H54 (cell line): ENCODE data around the gene UPK3BL1.
"Not testable (repeated sequence)": the region's sequence is repeated elsewhere in the genome, so short reads cannot be mapped to it uniquely, and the experiment has no call there.

ENCODE experiments used
- DNase-seq: peaks from one replicate; pipeline ENCODE4 v3.0.0; 2011; ENCODE audit warnings: low spot score, mixed read lengths; ENCODE audit not compliant: insufficient read length
- FAIRE-seq: peaks from 3 replicates; lab custom pipeline; 2011; peaks lifted over from hg19 to GRCh38; lab: Jason Lieb, UNC

UPK3BL1 gene

DNA sequence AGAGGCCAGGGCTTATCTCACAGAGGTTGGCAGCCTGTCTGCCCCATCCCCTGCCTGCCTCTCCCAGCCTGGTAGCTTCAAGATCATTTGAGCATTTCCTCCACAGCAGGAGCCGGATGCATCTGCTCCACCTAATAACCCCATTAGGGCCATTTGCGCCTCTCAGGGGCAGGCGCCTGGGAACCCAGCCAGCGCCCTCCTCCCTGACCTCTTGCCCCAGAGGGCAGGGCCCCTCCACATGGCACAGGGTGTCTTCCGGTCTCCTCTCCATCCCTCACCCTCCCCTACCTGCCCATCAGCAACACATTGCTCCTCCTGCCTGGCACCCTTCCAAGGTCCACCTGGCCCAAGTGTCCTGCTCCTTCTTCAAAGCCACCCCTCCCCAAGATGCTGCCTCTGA, 7.2 kb downstream of the UPK3BL1 start:
- not testable (repeated sequence) for FAIRE-seq

DNA sequence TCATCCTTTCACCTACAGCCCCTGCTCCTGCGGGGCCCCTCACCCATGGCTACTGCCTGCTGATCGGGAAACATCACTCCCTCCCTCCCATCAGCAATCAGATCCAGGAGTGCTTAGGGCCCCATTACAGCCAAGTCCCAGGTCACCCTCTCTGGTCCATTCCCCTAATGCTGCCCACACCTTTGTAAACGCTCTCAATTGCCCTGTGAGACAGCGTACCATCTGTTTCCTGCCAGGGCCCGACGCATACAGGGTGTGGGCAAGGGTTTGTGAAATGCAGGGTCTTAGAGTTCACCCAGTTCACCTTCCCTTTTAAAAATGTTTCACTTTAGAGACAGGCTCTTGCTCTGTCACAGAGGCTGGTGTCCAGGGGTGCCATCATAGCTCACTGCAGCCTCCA, 8.3 kb downstream of the UPK3BL1 start:
- not testable (repeated sequence) for FAIRE-seq, DNase-seq

More for the DNA sequence above, 7.2 kb downstream of the UPK3BL1 start:
- not testable (repeated sequence) for DNase-seq

DNA sequence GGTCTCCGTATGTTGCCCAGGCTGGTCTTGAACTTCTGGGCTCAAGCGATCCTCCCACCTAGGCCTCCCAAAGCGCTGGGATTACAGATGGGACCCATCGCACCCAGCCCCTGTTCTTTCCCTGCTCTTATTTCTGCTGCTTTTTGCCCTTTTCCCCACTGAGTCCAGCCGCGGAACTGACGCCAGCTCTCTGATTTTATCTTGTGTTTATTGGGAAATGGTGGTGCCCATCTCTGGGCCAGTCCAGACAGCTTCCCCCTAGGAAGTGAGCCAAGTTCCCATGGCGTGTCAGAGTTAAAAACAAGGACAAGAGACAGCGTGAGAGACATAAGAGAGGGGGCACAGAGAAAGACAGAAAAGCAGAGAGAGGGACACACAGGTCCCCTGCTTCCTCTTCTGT, 12.0 kb downstream of the UPK3BL1 start:
- not testable (repeated sequence) for FAIRE-seq, DNase-seq

GRCh38 chr7:102627271-102627904, 15.2 kb downstream of the UPK3BL1 start:
- not testable (repeated sequence) for DNase-seq, FAIRE-seq

GRCh38 chr7:102618122-102618521, 24.5 kb downstream of the UPK3BL1 start:
- DNase-seq = not testable (repeated sequence)

GRCh38 chr7:102616507-102617125, 26.0 kb downstream of the UPK3BL1 start, which contains the start of gene RASA4:
RASA4 (minus strand) TSS chr7:102616756; CDS start chr7:102616689, 67 bp downstream.
- FAIRE-seq, DNase-seq: not testable (repeated sequence)

More at GRCh38 chr7:102618122-102618521, 24.5 kb downstream of the UPK3BL1 start:
- FAIRE-seq = not testable (repeated sequence)

GRCh38 chr7:102615930-102616329, 26.7 kb downstream of the UPK3BL1 start:
- FAIRE-seq, DNase-seq: not testable (repeated sequence)

DNA sequence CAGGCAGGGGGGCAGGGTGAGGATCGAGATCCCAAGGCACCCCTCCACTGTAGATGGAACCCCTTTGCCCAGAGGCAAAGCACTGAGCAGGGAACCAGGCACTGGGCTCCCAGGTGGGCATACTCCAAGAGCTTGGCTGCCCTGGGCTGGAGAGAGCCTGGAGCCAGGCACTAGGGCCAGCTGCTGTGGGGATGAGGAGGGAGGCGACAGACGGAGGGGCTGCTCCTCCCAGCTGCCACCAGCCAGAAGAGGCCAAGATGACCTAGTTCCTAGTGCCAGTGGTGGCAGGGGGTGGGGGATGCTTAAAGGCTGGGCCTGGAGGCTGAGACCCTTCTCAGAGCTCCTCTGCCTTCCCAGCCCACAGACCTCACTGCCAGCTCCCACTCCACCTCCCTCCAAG, 27.7 kb downstream of the UPK3BL1 start:
- DNase-seq, FAIRE-seq: not testable (repeated sequence)

- FAIRE-seq, DNase-seq: not testable (repeated sequence)
Measured at GRCh38 chr7:102614346-102614697, 28.3 kb downstream of the UPK3BL1 start.

- DNase-seq, FAIRE-seq: not testable (repeated sequence)
Measured at GRCh38 chr7:102613575-102614345, 28.8 kb downstream of the UPK3BL1 start.

GRCh38 chr7:102611675-102612325, 30.8 kb downstream of the UPK3BL1 start:
- not testable (repeated sequence) for DNase-seq, FAIRE-seq

DNA sequence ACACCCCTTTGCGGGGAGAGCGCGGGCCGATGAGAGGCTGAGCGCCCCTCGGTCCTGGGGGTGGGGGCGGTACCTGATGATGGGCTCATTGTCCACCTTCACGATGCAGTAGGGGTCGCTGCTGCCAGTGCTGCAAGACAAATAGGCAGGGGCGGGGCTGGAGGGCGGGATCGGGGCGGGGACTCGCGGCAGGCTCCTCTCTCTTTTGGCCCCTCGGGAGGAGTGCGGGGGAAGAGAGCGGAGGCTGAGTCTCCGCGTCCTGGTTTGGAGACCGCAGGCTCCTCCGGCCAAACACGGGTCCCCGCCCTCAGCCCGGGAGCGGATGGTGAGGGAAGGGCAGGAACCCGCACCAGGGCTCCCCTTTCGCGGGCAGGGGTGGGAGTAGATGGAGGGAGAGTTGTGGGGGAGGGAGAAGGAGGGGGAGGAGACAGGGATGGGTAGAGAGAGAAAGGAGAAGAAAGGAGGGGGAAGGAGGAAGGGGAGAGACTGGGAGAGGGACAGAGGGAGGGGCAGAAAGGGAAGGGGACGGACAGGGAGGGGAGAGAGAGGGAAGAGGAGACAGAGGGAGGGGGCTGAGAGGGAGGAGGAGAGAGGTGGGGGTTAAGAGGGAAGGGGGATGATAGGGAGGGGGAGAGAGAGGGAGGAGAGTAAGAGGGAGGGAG, 31.4 kb downstream of the UPK3BL1 start:
- not testable (repeated sequence) for DNase-seq, FAIRE-seq

- DNase-seq, FAIRE-seq: not testable (repeated sequence)
Measured at GRCh38 chr7:102610441-102610840, 32.1 kb downstream of the UPK3BL1 start.

DNA sequence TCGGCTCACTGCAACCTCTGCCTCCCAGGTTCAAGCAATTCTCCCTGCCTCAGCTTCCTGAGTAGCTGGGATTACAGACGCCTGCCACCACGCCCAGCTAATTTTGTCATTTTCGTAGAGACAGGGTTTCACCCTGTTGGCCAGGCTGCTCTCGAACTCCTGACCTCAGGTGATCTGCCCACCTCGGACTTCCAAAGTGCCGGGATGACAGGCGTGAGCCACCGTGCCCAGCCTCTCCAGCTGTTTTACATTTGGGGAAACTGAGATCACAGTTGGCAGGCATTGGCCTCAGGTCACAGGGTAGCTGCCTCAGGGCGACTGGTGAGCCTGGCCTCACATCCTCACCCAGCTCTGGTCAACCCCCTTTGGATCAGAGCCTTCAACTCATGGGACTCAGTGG, 32.9 kb downstream of the UPK3BL1 start:
- not testable (repeated sequence) for DNase-seq, FAIRE-seq

- not testable (repeated sequence) for FAIRE-seq, DNase-seq
Measured at GRCh38 chr7:102606848-102607247, 35.7 kb downstream of the UPK3BL1 start.

- not testable (repeated sequence) for DNase-seq, FAIRE-seq
Measured at GRCh38 chr7:102604431-102605145, 38.0 kb downstream of the UPK3BL1 start.

GRCh38 chr7:102602317-102602716, 40.3 kb downstream of the UPK3BL1 start:
- FAIRE-seq, DNase-seq: not testable (repeated sequence)

DNA sequence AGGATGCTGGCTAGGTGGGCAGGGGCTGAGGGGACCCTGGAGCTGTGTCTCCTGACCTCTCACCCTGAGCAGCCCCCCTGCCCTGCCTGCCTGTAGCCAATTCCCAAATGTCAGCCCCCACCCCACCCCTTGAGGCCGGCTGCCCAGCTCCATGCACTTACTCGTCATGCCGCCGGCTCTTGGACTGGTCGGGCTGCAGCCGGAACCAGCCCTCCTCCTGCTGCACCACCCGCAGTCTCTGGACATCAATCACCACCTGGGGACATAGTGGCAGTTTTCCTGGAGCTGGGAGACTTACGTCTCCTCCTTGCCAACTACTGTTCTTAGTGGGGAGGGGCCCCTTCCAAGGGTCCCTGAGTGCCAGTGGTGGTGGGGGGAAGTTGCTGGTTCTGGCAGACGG, 42.9 kb downstream of the UPK3BL1 start:
- DNase-seq, FAIRE-seq: not testable (repeated sequence)

DNA sequence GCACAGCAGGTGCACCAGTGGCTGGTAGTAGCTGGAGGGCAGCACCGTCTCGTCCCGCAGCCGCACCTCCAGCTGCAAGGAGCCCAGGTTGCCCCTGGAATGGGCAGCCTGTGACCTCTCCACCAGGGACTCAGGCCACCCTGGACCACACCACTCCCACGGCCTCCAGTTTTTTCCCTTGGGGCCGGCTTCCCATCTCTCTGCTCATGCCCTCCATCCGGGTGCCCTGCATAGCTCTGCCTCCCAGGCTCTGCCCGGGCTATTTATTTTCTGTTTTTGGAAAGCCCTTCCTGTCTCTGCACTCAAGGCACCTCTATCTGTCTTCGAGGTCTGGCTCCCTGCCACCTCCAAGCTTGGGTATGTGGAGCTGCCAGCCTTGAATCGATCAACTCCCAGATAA, 46.6 kb downstream of the UPK3BL1 start:
- DNase-seq, FAIRE-seq: not testable (repeated sequence)
